ENCODE results near the gene PEF1. TPM values are rescaled to one million over a fixed set of nuclear protein-coding genes. Genes with fewer than 3 reads are reported as not detected.

Gene PEF1
- total RNA-seq, 2 donors from 2014 or later: 57.5 to 67.8 TPM

- Histone ChIP-seq H3K4me3 (no peak overlapping the region), H3K27ac (no peak overlapping the region), H3K9me3 (no peaks in the 10 kb centered on the region), H3K4me1 (peaks cover 7% of the 10 kb centered on the region), H3K36me3 (no peaks in the 10 kb centered on the region), H3K9ac (ENCODE audit: low read depth in 2 of 2, low read length in 2 of 2) (no peak overlapping the region), H3K27me3 (peaks cover 9% of the 10 kb centered on the region)
- intact Hi-C loops (cut with DNase I): no loop called here
- no peak for DNase-seq
- TF ChIP-seq CTCF (IDR thresholded peaks at IDR 0.05): no peak
Measured at GRCh38 chr1:31621498-31621820, 23.2 kb downstream of the PEF1 start.

GRCh38 chr1:31620631-31621497, 23.8 kb downstream of the PEF1 start:
- Histone ChIP-seq H3K9ac (ENCODE audit: low read depth in 2 of 2, low read length in 2 of 2) (no peak overlapping the region), H3K27ac (no peak overlapping the region), H3K4me3 (no peak overlapping the region), H3K27me3 (peaks cover 9% of the 10 kb centered on the region), H3K9me3 (no peaks in the 10 kb centered on the region), H3K36me3 (no peaks in the 10 kb centered on the region), H3K4me1 (peaks cover 7% of the 10 kb centered on the region)
- no peak for DNase-seq
- TF ChIP-seq CTCF (IDR thresholded peaks at IDR 0.05): no peak
- intact Hi-C loops (cut with DNase I): no loop called here

- TF ChIP-seq CTCF (IDR thresholded peaks at IDR 0.05): no peak
- peaks cover 7% of the 10 kb centered on the region for H3K4me1 ChIP-seq
- no peaks in the 10 kb centered on the region for H3K36me3 ChIP-seq
- no peak overlapping the region for H3K4me3 ChIP-seq
- intact Hi-C loops (cut with DNase I): no loop called here
- H3K27ac ChIP-seq: no peak overlapping the region
- peaks cover 9% of the 10 kb centered on the region for H3K27me3 ChIP-seq
- no peaks in the 10 kb centered on the region for H3K9me3 ChIP-seq
- no peak for DNase-seq
- no peak overlapping the region for H3K9ac ChIP-seq (ENCODE audit: low read depth in 2 of 2, low read length in 2 of 2)
Measured at GRCh38 chr1:31618916-31619846, 25.5 kb downstream of the PEF1 start.

- TF ChIP-seq CTCF (IDR thresholded peaks at IDR 0.05): peak; percentile 78
- peak; percentile 42 for DNase-seq
- peaks cover 9% of the 10 kb centered on the region for H3K27me3 ChIP-seq
- H3K9me3 ChIP-seq: no peaks in the 10 kb centered on the region
- H3K27ac ChIP-seq: no peak overlapping the region
- intact Hi-C loops (cut with DNase I): no loop called here
- H3K36me3 ChIP-seq: no peaks in the 10 kb centered on the region
- H3K4me3 ChIP-seq: peak overlapping the region; percentile 45
- peaks cover 7% of the 10 kb centered on the region for H3K4me1 ChIP-seq
- peak overlapping the region in 1 of 2 donors; percentile 37 for H3K9ac ChIP-seq (ENCODE audit: low read depth in 2 of 2, low read length in 2 of 2)
Measured at GRCh38 chr1:31617916-31618746, 26.5 kb downstream of the PEF1 start.
